Motor neuron (in vitro differentiated cells): ENCODE data around the gene SEMA5B. TPM values are rescaled to one million over a fixed set of nuclear protein-coding genes. Genes with fewer than 3 reads are reported as not detected.

Source experiments
- ATAC-seq, 8 experiments: fragments of 200-7000 bp; cut with Tn5 transposase; replicated peaks in 6 of 8; 2 replicates each; pipeline ENCODE4 v1.8.0; 2021; ENCODE audit warnings: mild to moderate bottlenecking in 8 of 8, moderate library complexity in 8 of 8
- H3K27ac ChIP-seq, 2 donors: fragments of 250-450 bp; sonication (Bioruptor Pico); 2 replicates each; pipeline ENCODE4 v1.9.0; 2021; ENCODE audit warnings: antibody characterized with exemption in 2 of 2, mild to moderate bottlenecking in 2 of 2, moderate library complexity in 1 of 2
- H3K4me1 ChIP-seq, 2 donors: fragments of 250-450 bp; sonication (Bioruptor Pico); replicated peaks in 1 of 2; 2 replicates each; pipeline ENCODE4 v1.6.1; 2021; ENCODE audit warnings: antibody characterized with exemption in 2 of 2, mild to moderate bottlenecking in 2 of 2, moderate library complexity in 1 of 2
- H3K4me3 ChIP-seq, 5 donors: fragments of 250-450 bp; sonication (Bioruptor Pico); 2 replicates each; pipeline ENCODE4 v1.9.0; 2021; ENCODE audit warnings: antibody characterized with exemption in 5 of 5, mild to moderate bottlenecking in 5 of 5, moderate library complexity in 4 of 5
- WGBS, 10 experiments: fragments of 450-650 bp; shearing (Covaris generic); methylation state at CpG; one replicate each; pipeline ENCODE4 v1.0.0; 2022; 5-methylcytosine and 5-hydroxymethylcytosine counted together
- in situ Hi-C, 9 experiments: fragments of 400-800 bp; cut with MboI; loops; one replicate each; pipeline ENCODE4 v1.15.0; 2021; ENCODE audit warnings: low sequenced_read_pairs in 9 of 9, low pct_unique_long_range_greater_than_20kb in 2 of 9; ENCODE audit not compliant: unreplicated experiment in 9 of 9
- total RNA-seq, 8 experiments: library from RNA; unstranded; fragments of 300-600 nt; gene quantifications; 2 replicates each; pipeline versions ENCODE4 v1.2.3 to v1.2.4, GENCODE V29; 2022

Gene SEMA5B, protein sequence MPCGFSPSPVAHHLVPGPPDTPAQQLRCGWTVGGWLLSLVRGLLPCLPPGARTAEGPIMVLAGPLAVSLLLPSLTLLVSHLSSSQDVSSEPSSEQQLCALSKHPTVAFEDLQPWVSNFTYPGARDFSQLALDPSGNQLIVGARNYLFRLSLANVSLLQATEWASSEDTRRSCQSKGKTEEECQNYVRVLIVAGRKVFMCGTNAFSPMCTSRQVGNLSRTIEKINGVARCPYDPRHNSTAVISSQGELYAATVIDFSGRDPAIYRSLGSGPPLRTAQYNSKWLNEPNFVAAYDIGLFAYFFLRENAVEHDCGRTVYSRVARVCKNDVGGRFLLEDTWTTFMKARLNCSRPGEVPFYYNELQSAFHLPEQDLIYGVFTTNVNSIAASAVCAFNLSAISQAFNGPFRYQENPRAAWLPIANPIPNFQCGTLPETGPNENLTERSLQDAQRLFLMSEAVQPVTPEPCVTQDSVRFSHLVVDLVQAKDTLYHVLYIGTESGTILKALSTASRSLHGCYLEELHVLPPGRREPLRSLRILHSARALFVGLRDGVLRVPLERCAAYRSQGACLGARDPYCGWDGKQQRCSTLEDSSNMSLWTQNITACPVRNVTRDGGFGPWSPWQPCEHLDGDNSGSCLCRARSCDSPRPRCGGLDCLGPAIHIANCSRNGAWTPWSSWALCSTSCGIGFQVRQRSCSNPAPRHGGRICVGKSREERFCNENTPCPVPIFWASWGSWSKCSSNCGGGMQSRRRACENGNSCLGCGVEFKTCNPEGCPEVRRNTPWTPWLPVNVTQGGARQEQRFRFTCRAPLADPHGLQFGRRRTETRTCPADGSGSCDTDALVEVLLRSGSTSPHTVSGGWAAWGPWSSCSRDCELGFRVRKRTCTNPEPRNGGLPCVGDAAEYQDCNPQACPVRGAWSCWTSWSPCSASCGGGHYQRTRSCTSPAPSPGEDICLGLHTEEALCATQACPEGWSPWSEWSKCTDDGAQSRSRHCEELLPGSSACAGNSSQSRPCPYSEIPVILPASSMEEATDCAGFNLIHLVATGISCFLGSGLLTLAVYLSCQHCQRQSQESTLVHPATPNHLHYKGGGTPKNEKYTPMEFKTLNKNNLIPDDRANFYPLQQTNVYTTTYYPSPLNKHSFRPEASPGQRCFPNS
- total RNA-seq = 10 to 100 TPM in 5 of 8 experiments, 1 to 10 TPM in 2, under 1 TPM in 1; 0.38 to 34.5 (median 21.4) TPM

GRCh38 chr3:123027292-123028232, at the start of gene SEMA5B:
Gene SEMA5B, minus strand, starts transcription at chr3:123027763. Its CDS starts 66,500 bp downstream, at chr3:122961263.
- WGBS, 10 experiments = 0% methylated on average over 1 to 7 of the region's 94 CpGs; no CpG with 5 or more reads in 8 of the 10 experiments
- peak within 1 kb of the TSS; percentile 48 to 76 for H3K27ac ChIP-seq
- in situ Hi-C loops = loop anchor here in 3 of 9 experiments (10.0 to 25.0 kb wide), 2 partner anchors 83 to 90 kb away; no protein-coding TSS in a partner anchor

DNA sequence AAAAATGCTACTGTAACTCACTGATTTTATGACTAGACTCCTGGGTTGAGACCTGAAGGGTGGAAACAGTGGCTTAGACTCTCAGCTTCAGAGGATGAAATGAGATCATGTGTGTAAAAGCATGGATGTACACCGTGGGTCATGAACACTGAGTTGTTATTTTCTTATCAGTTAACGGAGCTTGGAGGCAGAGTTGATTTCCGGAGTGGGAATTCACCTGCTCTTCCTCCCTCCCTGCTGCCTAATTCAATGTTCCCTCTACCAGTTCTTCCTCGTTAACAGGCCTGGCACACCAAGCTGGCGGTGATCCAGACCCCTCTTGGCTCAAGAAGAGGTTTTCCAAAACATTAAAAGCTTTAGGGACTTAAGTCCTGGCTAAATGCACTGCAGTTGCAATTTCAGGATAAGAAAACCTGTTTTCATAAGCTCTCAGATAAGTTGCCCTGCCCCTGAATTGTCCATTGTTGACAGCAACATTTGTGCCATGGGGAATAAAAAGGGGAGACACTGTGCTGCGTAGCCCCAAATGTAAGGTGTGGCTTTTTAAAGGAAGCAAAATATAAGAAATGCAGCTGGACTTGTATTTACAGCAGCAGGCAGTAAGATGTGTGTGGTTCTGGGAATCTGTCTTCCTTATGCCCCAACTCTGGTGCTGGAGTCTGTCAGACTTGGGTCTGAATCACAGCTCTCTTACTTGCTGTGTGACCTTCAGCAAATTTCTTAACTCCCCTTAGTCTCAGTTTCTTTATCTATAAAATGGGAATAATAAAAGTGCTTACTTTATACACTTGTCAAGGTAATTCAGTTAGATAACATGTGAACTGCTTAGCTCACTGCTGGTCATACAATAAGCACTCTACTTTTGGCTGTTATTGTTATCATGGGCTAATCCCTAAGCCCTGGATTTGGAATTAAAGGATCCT, 49.2 kb upstream of the SEMA5B start:
- H3K27ac ChIP-seq = no peak overlapping the region
- in situ Hi-C loops = no loop called here
- no peak overlapping the region for H3K4me3 ChIP-seq
- no peak for ATAC-seq
- H3K4me1 ChIP-seq = peaks cover 3% of the 10 kb centered on the region in 2 donors
- 0 to 100% (median 79%) methylated on average over 1 to 5 of the region's 6 CpGs; no CpG with 5 or more reads in 1 of the 10 experiments for WGBS, 10 experiments

More at GRCh38 chr3:123027292-123028232, at the start of gene SEMA5B:
- H3K4me1 ChIP-seq = peaks cover 21 to 33% of the 10 kb centered on the region in 2 donors
- H3K4me3 ChIP-seq = peak within 1 kb of the TSS; percentile 51 to 74 (median 57)
- peak; percentile 49 to 86 (median 80) for ATAC-seq

DNA sequence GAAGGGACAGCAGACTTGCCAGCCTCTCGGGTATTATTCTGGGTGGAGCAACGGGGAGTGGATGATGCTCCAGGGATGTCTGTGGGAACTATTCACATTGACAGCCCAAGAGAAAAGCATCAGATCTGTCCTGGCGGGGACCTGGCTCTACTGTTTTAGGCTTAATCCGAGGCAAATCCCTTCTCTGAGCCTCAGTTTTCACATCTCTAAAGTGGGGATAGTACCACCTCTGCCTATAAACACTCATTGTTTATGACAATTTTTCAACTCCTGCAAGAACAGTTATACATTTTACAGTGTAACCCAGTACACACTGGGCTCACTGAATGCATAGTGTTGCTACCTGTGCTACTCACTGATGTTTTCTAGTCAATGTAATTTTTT, 48.5 kb upstream of the SEMA5B start:
- Histone ChIP-seq H3K27ac (no peak overlapping the region), H3K4me1 (peaks cover 0 to 6% of the 10 kb centered on the region in 2 donors), H3K4me3 (no peak overlapping the region)
- WGBS, 10 experiments = 85 to 100% (median 100%) methylated on average over 1 to 3 of the region's 4 CpGs; no CpG with 5 or more reads in 6 of the 10 experiments
- no peak for ATAC-seq
- in situ Hi-C loops = no loop called here

DNA sequence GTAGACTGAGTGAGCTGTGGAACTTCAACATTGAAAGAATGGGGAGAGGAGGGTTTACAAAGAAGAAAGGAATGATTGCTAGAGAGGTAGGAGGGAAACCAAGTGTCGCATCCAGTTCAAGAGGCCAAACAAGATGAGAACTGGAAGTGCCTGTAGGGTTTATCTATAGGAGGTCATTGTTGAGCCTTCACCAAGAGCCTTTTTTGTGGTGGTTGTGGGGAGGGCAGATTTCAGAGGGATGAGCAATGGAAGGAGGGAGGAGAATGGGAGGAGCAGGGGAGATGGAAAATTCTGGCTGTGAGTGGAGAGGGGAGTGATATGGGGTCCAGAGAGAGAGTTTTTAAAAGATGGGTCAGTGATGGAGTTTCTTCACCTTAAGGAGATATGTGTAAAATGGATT, 47.8 kb upstream of the SEMA5B start:
- Histone ChIP-seq H3K4me1 (peaks cover 0 to 10% of the 10 kb centered on the region in 2 donors), H3K4me3 (no peak overlapping the region), H3K27ac (no peak overlapping the region)
- in situ Hi-C loops = no loop called here
- WGBS, 10 experiments = 80 to 100% (median 91%) methylated on average over 1 of the region's 1 CpG; no CpG with 5 or more reads in 5 of the 10 experiments
- no peak for ATAC-seq

- in situ Hi-C loops = no loop called here
- H3K27ac ChIP-seq = no peak overlapping the region
- H3K4me1 ChIP-seq = peaks cover 14 to 25% of the 10 kb centered on the region in 2 donors
- H3K4me3 ChIP-seq = no peak overlapping the region
- no peak for ATAC-seq
- 83% methylated on average over 1 of the region's 1 CpG; no CpG with 5 or more reads in 9 of the 10 experiments for WGBS, 10 experiments
Measured at GRCh38 chr3:123072564-123072963, 45.0 kb upstream of the SEMA5B start.

DNA sequence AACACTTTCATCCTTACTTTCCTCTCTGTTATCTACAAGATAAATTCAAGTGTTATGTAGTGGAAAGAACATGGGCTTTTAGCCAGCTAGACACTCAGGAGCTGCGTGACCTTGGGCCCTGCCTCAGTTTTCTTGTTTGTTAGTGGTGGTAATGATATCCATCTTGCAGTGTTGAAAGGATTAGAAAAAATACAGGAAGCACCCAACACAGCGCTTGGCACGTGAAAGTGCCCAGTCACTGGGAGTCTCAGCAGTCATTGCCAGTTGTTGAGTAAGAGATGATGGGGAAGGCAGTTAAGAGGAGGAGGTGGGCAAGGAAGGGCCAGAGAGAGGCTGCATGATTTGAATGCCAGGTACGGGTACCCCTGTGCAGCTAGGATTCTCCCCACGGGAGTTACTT, 44.6 kb upstream of the SEMA5B start:
- in situ Hi-C loops = no loop called here
- ATAC-seq = no peak
- no peak overlapping the region for H3K27ac ChIP-seq
- WGBS, 10 experiments = 57 to 100% (median 93%) methylated on average over 1 to 4 of the region's 5 CpGs; no CpG with 5 or more reads in 1 of the 10 experiments
- peaks cover 14 to 25% of the 10 kb centered on the region in 2 donors for H3K4me1 ChIP-seq
- H3K4me3 ChIP-seq = no peak overlapping the region

GRCh38 chr3:123071581-123071980, 44.0 kb upstream of the SEMA5B start:
- WGBS, 10 experiments = 71 to 100% (median 97%) methylated on average over 1 to 5 of the region's 7 CpGs; no CpG with 5 or more reads in 5 of the 10 experiments
- Histone ChIP-seq H3K4me3 (no peak overlapping the region), H3K4me1 (peaks cover 14 to 26% of the 10 kb centered on the region in 2 donors), H3K27ac (no peak overlapping the region)
- ATAC-seq = no peak
- in situ Hi-C loops = no loop called here

GRCh38 chr3:123071146-123071545, 43.6 kb upstream of the SEMA5B start:
- H3K4me1 ChIP-seq = peaks cover 14 to 28% of the 10 kb centered on the region in 2 donors
- H3K27ac ChIP-seq = no peak overlapping the region
- WGBS, 10 experiments = 22 to 67% (median 34%) methylated on average over 1 to 5 of the region's 5 CpGs; no CpG with 5 or more reads in 2 of the 10 experiments

DNA sequence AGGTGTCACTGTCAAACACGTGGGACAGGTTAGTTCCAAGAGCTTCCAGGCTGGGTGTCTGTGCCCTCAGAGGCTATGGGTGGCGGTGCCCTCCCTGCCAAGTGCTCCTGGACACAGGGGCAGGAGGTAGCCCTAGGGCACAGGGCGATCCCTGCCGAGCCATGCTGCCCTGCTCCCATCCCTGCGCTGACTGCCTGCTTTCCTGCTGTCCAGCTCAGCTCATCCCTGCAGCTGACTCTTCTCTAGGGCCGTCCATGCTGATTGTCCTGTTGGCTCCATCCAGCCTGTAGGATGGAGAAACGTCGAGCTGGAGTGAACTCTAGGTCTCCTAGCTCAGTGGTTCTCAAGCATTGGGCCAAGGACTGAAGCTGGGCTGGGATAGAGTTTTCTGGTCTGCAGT, 42.9 kb upstream of the SEMA5B start:
- ATAC-seq = no peak
- in situ Hi-C loops = no loop called here
- peaks cover 14 to 28% of the 10 kb centered on the region in 2 donors for H3K4me1 ChIP-seq
- WGBS, 10 experiments = 20 to 83% (median 68%) methylated on average over 1 to 6 of the region's 8 CpGs; no CpG with 5 or more reads in 4 of the 10 experiments
- H3K27ac ChIP-seq = no peak overlapping the region
- no peak overlapping the region for H3K4me3 ChIP-seq

More at GRCh38 chr3:123071146-123071545, 43.6 kb upstream of the SEMA5B start:
- ATAC-seq = peak in 3 of 8 experiments; percentile 5 to 11 (median 7)
- in situ Hi-C loops = no loop called here
- no peak overlapping the region for H3K4me3 ChIP-seq

DNA sequence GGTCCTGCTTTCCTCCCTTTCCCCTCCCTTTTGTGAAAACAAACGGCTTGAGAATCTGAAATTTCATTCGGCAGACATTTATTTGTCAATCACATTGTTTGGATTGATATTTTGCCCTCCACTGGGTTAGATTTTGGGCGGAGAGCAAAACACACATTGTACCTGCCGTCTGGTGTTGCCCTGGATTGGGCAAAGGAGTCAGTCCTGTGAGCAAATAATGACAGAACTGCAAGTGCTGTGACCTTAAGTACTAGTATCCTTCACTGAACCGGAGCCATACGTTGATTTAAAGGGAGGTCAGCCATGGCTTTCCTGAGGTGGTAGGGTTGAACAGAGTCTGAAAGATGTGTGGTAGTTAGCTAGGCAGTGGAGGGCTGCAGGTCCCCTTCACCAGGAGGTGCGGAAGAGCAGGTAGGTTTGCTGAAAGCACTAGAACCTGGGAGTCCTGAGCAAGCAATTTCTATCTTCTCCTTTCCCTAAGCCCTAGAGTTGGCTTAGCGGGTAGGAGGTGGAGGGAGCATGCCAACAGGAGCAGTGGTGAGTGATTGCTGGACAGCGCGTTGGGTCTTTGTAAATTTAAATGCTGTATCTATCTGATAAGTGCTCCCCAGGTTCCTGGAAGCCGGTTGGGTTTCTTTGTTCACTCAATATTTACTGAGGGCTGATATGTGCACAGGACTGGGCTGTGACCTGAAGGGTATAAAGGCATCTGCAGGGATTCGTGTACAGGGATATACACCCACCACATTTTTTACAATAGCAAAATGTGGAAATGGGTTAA, 41.2 kb upstream of the SEMA5B start:
- in situ Hi-C loops = no loop called here
- ATAC-seq = no peak
- WGBS, 10 experiments = 40 to 100% (median 65%) methylated on average over 1 to 10 of the region's 12 CpGs; no CpG with 5 or more reads in 2 of the 10 experiments
- Histone ChIP-seq H3K27ac (no peak overlapping the region), H3K4me3 (peak overlapping the region; percentile 57 to 93 (median 73)), H3K4me1 (peaks cover 14 to 28% of the 10 kb centered on the region in 2 donors)
